Measurements from ENCODE around the gene SPRTN. TPM values are rescaled to one million over a fixed set of nuclear protein-coding genes. Genes with fewer than 3 reads are reported as not detected.
"Not testable (repeated sequence)": the region's sequence is repeated elsewhere in the genome, so short reads cannot be mapped to it uniquely, and the experiment has no call there.

Gene SPRTN
- total and polyA plus RNA-seq, 9 donors, result 5.7 to 8.3 (median 7.0) TPM

DNA sequence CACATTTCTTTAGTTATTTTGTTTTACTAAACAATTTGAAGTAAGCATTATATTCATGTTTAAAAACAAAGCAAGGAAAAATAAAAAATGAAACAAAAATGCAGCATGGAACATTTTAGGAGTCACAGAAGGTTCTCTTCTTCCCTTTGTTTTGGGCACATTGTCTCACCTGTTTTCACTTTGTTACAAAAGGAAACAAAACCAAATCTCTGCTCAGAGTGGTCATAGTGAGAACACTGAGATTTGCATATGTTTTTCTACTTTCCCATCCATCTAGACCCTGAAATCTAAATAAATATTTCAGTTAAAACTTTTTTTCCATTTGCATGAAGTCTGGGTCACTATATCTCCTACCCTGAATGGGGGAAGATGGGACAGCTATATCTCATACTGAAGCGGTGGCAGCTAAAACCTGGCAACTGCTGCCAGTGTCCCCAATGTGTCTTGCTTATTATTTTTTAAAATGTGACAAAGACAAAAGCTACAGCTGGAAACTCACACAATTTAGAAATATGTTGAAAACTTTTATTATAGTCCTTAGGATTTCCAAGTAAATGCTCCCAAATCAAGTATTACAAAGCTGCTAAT is 3.9 kb upstream of the SPRTN start:
- Histone ChIP-seq H3K27ac (ENCODE audit: low read length) (no peak overlapping the region), H3K36me3 (ENCODE audit: control insufficient read depth, insufficient read depth, low read length) (peaks cover 2% of the 10 kb centered on the region), H3K27me3 (ENCODE audit: control insufficient read depth, insufficient read depth, low read length) (no peaks in the 10 kb centered on the region), H3K4me1 (ENCODE audit: control insufficient read depth, insufficient read depth, low read length) (peaks cover 21% of the 10 kb centered on the region), H3K9me3 (replicated peaks; ENCODE audit: control insufficient read depth, low read depth, low read length) (no peaks in the 10 kb centered on the region), H3K4me3 (ENCODE audit: low read length) (no peak overlapping the region)
- 80% methylated on average over 1 of the region's 1 CpG for WGBS (ENCODE audit: insufficient coverage)
- DNase-seq, result no peak

DNA sequence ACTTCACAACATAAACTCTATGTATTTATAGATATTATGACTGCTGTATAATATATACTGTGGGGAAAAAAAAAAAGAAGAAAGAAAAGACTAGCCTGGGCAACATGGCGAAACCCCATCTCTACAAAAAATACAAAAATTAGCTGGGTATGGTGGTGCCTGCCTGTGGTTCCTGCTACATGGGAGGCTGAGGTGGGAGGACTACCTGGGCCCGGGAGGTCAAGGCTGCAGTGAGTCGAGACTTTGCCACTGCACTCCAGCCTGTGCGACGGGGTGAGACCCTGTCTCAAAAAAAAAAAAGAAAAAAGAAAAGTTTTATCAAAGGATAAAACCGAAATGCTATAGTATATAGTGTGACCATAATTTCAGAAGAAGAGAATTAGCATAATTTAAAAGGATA is 3.1 kb upstream of the SPRTN start:
- peaks cover 2% of the 10 kb centered on the region for H3K36me3 ChIP-seq (ENCODE audit: control insufficient read depth, insufficient read depth, low read length)
- H3K4me3 ChIP-seq (ENCODE audit: low read length), result no peak overlapping the region
- H3K27ac ChIP-seq (ENCODE audit: low read length), result no peak overlapping the region
- no CpG with 5 or more reads among the region's 6 CpGs for WGBS (ENCODE audit: insufficient coverage)
- no peaks in the 10 kb centered on the region for H3K9me3 ChIP-seq (replicated peaks; ENCODE audit: control insufficient read depth, low read depth, low read length)
- no peak for DNase-seq
- peaks cover 26% of the 10 kb centered on the region for H3K4me1 ChIP-seq (ENCODE audit: control insufficient read depth, insufficient read depth, low read length)
- no peaks in the 10 kb centered on the region for H3K27me3 ChIP-seq (ENCODE audit: control insufficient read depth, insufficient read depth, low read length)

DNA sequence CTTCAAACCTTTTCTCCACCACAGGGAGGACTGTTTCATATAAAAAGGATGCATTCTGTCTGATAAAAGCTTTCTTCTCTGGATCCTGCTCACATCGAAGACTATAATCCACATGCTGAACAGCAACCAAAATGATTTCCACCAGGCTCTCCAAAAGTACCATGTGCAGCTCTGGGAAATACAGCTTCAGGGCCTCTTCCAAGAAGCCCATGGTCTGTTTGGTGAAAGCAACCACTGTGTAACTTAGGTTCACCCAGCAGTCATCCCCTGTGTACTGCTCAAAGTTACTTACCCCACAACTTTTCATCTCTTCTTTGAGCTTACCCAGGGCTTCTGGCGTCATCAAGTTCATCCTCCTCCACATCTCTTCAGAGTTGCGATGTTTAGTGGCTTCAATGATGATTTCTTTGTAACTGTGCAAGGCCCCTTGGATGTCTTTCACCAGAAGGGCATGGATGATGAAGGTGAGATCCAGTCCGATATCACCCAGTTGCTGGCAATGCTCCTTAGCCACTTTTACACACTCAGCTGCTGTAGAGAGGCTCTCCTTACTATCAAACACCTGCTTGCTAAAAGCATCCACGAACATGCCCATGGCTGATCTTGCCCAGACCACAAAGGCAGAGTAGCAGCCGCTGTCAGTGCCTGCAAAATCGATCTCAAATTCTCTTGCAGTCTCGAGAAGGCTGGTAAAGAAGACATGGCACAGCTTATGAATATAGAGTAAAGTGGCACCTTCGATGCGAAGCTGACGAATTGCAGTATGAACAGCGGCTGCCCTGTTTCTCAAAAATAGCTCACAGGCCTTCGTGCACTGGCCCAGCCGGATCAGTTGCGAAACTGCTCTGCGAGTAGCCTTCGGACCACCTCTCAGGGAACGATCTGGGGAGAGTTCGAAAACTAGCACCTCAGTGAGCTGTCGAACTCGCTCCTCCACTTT is 2.2 kb upstream of the SPRTN start:
- no peak for DNase-seq
- 71% methylated on average over 12 of the region's 21 CpGs for WGBS (ENCODE audit: insufficient coverage)
- peak overlapping the region; percentile 87 for H3K4me3 ChIP-seq (ENCODE audit: low read length)
- H3K9me3 ChIP-seq (replicated peaks; ENCODE audit: control insufficient read depth, low read depth, low read length), result no peaks in the 10 kb centered on the region
- H3K27ac ChIP-seq (ENCODE audit: low read length), result no peak overlapping the region
- H3K36me3 ChIP-seq (ENCODE audit: control insufficient read depth, insufficient read depth, low read length), result peaks cover 2% of the 10 kb centered on the region
- H3K27me3 ChIP-seq (ENCODE audit: control insufficient read depth, insufficient read depth, low read length), result no peaks in the 10 kb centered on the region
- peaks cover 26% of the 10 kb centered on the region for H3K4me1 ChIP-seq (ENCODE audit: control insufficient read depth, insufficient read depth, low read length)

DNA sequence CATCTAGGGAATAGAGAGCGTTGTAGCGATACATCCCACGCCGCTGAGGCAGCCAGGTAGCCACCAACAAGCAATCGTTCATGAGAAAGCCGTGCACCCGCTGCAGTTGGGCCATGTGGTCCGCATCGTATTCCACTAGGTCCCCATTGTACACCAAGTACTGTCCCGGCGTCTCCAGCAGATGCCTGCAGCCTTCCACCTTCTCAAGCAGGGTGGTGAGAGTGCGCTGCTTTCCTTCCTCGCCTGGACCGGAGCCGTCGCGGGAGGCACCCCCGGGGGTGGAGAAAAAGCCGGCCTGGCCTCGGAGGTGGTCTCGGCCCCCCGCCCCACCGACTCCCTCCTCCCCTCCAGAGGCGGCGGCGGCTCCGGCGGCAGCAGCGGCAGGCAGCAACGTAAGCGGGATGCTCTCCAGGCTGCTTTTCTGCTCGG is 1.0 kb upstream of the SPRTN start:
- H3K4me3 ChIP-seq (ENCODE audit: low read length), result peak overlapping the region; percentile 87
- H3K36me3 ChIP-seq (ENCODE audit: control insufficient read depth, insufficient read depth, low read length), result peaks cover 8% of the 10 kb centered on the region
- H3K27me3 ChIP-seq (ENCODE audit: control insufficient read depth, insufficient read depth, low read length), result no peaks in the 10 kb centered on the region
- peaks cover 26% of the 10 kb centered on the region for H3K4me1 ChIP-seq (ENCODE audit: control insufficient read depth, insufficient read depth, low read length)
- DNase-seq, result no peak
- peak overlapping the region; percentile 90 for H3K27ac ChIP-seq (ENCODE audit: low read length)
- no peaks in the 10 kb centered on the region for H3K9me3 ChIP-seq (replicated peaks; ENCODE audit: control insufficient read depth, low read depth, low read length)
- under 1% methylated on average over 31 of the region's 32 CpGs for WGBS (ENCODE audit: insufficient coverage)

DNA sequence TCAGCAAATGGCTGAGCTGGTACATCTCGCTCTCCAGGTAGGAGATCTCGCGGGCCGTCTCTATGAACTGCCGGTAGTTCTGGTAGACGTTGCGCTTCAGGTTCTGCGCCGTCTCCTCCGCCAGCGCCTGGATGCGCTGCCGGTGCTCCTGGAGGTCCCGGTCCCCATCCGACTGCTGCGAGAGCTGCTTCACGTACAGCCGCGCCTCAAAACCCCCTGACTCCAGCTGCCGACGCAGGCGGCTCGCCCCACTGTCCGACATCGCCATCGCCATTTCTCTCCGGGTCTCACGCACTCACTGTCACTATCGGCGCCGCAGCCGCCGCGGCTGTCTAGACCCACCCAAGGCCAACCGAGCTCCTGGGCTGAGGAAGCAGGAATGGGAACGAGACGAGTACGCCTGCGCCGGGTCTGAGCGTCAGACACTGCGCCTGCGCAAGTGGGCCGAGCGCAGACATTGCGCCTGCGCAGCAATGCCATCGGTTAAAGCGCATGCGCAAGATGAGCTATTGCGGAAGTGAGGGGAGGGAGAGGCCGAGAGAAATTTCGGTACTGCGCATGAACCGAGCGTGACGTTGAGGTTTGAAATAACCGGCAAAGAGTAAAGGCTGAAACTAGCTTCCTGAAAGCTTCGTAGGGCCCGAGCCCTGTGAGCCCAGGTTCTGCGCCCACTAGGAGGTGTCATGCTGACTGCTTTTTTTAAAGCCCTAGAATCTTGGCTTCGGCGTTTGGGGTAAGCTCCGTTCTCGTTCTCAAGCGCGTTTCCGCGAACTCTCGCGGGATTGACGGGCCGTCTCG is 422 bp upstream of the SPRTN start, which contains the start of gene EXOC8:
TSS of gene EXOC8 (minus strand) at position 381 of the 798 bp plus-strand sequence. CDS start at position 274, 107 bp downstream.
- H3K9me3 ChIP-seq (replicated peaks; ENCODE audit: control insufficient read depth, low read depth, low read length), result no peaks in the 10 kb centered on the region
- peak within 1 kb of the TSS; percentile 100 for H3K27ac ChIP-seq (ENCODE audit: low read length)
- H3K4me3 ChIP-seq (ENCODE audit: low read length), result peak within 1 kb of the TSS; percentile 87
- peak; percentile 99 for DNase-seq
- under 1% methylated on average over 74 of the region's 74 CpGs for WGBS (ENCODE audit: insufficient coverage)
- H3K36me3 ChIP-seq (ENCODE audit: control insufficient read depth, insufficient read depth, low read length), result peaks cover 8% of the 10 kb centered on the region
- peaks cover 26% of the 10 kb centered on the region for H3K4me1 ChIP-seq (ENCODE audit: control insufficient read depth, insufficient read depth, low read length)
- H3K27me3 ChIP-seq (ENCODE audit: control insufficient read depth, insufficient read depth, low read length), result no peaks in the 10 kb centered on the region

- DNase-seq, result no peak
- Histone ChIP-seq H3K27ac (ENCODE audit: low read length) (no peak overlapping the region), H3K4me1 (ENCODE audit: control insufficient read depth, insufficient read depth, low read length) (peaks cover 23% of the 10 kb centered on the region), H3K27me3 (ENCODE audit: control insufficient read depth, insufficient read depth, low read length) (no peaks in the 10 kb centered on the region), H3K36me3 (ENCODE audit: control insufficient read depth, insufficient read depth, low read length) (peaks cover 11% of the 10 kb centered on the region), H3K9me3 (replicated peaks; ENCODE audit: control insufficient read depth, low read depth, low read length) (no peaks in the 10 kb centered on the region), H3K4me3 (ENCODE audit: low read length) (no peak overlapping the region)
- 93% methylated on average over 6 of the region's 6 CpGs for WGBS (ENCODE audit: insufficient coverage)
Observed at GRCh38 chr1:231340328-231341013, 2.4 kb downstream of the SPRTN start.

GRCh38 chr1:231347961-231348360 is 9.9 kb downstream of the SPRTN start:
- H3K36me3 ChIP-seq (ENCODE audit: control insufficient read depth, insufficient read depth, low read length), result peaks cover 32% of the 10 kb centered on the region
- no peak overlapping the region for H3K27ac ChIP-seq (ENCODE audit: low read length)
- no peaks in the 10 kb centered on the region for H3K4me1 ChIP-seq (ENCODE audit: control insufficient read depth, insufficient read depth, low read length)
- no peak overlapping the region for H3K4me3 ChIP-seq (ENCODE audit: low read length)
- no peaks in the 10 kb centered on the region for H3K27me3 ChIP-seq (ENCODE audit: control insufficient read depth, insufficient read depth, low read length)
- no peaks in the 10 kb centered on the region for H3K9me3 ChIP-seq (replicated peaks; ENCODE audit: control insufficient read depth, low read depth, low read length)
- no peak for DNase-seq
- 94% methylated on average over 2 of the region's 4 CpGs for WGBS (ENCODE audit: insufficient coverage)

DNA sequence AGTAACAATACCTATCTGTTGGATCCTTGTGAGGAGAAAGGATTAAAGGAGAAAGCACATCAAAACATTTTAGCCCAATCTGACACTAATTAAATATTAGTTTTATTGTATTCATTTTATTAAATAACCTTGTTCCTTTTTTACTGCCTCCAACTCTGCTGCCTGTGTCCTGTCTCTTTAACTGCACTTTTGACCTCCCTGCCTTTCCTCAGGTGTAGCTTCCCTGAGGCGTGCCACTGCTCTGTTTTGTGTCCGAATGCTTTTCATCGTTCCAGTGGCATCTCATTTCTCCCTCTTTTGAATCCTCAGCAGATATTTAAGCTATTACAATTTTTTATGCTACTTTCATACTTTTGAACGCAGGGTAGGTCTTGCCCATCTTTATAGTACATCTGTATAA is 10.3 kb downstream of the SPRTN start:
- H3K36me3 ChIP-seq (ENCODE audit: control insufficient read depth, insufficient read depth, low read length), result peaks cover 33% of the 10 kb centered on the region
- H3K4me3 ChIP-seq (ENCODE audit: low read length), result no peak overlapping the region
- H3K9me3 ChIP-seq (replicated peaks; ENCODE audit: control insufficient read depth, low read depth, low read length), result no peaks in the 10 kb centered on the region
- no peak for DNase-seq
- whole genome bisulfite sequencing (ENCODE audit: insufficient coverage), result 100% methylated on average over 1 of the region's 4 CpGs
- no peaks in the 10 kb centered on the region for H3K4me1 ChIP-seq (ENCODE audit: control insufficient read depth, insufficient read depth, low read length)
- H3K27me3 ChIP-seq (ENCODE audit: control insufficient read depth, insufficient read depth, low read length), result no peaks in the 10 kb centered on the region
- H3K27ac ChIP-seq (ENCODE audit: low read length), result no peak overlapping the region

DNA sequence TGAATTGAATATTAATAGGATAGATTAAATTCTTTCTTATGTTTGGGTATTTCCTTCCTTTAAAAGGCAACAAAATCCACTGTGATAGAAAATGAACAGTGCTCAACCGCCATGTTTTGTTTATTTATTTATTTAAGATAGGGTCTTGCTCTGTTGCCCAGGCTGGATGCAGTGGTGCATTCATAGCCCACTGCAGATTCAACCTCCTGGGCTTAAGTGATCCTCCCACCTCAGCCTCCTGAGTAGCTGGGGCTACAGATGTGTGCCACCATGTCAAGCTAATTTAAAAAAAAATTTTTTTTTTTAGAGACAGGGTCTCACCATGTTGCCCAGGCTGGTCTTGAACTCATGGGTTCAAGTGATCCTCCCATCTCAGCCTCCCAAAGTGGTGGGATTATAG is 10.8 kb downstream of the SPRTN start:
- not testable (repeated sequence) for H3K27ac ChIP-seq (ENCODE audit: low read length); H3K27me3 ChIP-seq (ENCODE audit: control insufficient read depth, insufficient read depth, low read length); H3K9me3 ChIP-seq (replicated peaks; ENCODE audit: control insufficient read depth, low read depth, low read length); H3K4me3 ChIP-seq (ENCODE audit: low read length); DNase-seq; H3K4me1 ChIP-seq (ENCODE audit: control insufficient read depth, insufficient read depth, low read length)
- no CpG with 5 or more reads among the region's 1 CpG for WGBS (ENCODE audit: insufficient coverage)
- peaks cover 31% of the 10 kb centered on the region for H3K36me3 ChIP-seq (ENCODE audit: control insufficient read depth, insufficient read depth, low read length)
